ENCODE measurements around the gene SGSM2. TPM values are rescaled to one million over a fixed set of nuclear protein-coding genes. Genes with fewer than 3 reads are reported as not detected.

The SGSM2 gene, protein sequence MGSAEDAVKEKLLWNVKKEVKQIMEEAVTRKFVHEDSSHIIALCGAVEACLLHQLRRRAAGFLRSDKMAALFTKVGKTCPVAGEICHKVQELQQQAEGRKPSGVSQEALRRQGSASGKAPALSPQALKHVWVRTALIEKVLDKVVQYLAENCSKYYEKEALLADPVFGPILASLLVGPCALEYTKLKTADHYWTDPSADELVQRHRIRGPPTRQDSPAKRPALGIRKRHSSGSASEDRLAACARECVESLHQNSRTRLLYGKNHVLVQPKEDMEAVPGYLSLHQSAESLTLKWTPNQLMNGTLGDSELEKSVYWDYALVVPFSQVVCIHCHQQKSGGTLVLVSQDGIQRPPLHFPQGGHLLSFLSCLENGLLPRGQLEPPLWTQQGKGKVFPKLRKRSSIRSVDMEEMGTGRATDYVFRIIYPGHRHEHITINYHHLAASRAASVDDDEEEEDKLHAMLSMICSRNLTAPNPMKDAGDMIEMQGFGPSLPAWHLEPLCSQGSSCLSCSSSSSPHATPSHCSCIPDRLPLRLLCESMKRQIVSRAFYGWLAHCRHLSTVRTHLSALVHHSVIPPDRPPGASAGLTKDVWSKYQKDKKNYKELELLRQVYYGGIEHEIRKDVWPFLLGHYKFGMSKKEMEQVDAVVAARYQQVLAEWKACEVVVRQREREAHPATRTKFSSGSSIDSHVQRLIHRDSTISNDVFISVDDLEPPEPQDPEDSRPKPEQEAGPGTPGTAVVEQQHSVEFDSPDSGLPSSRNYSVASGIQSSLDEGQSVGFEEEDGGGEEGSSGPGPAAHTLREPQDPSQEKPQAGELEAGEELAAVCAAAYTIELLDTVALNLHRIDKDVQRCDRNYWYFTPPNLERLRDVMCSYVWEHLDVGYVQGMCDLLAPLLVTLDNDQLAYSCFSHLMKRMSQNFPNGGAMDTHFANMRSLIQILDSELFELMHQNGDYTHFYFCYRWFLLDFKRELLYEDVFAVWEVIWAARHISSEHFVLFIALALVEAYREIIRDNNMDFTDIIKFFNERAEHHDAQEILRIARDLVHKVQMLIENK
- total RNA-seq (2014; rRNA removed; shearing (Covaris generic)): 31.4 and 35.8 TPM in 2 replicates

DNA sequence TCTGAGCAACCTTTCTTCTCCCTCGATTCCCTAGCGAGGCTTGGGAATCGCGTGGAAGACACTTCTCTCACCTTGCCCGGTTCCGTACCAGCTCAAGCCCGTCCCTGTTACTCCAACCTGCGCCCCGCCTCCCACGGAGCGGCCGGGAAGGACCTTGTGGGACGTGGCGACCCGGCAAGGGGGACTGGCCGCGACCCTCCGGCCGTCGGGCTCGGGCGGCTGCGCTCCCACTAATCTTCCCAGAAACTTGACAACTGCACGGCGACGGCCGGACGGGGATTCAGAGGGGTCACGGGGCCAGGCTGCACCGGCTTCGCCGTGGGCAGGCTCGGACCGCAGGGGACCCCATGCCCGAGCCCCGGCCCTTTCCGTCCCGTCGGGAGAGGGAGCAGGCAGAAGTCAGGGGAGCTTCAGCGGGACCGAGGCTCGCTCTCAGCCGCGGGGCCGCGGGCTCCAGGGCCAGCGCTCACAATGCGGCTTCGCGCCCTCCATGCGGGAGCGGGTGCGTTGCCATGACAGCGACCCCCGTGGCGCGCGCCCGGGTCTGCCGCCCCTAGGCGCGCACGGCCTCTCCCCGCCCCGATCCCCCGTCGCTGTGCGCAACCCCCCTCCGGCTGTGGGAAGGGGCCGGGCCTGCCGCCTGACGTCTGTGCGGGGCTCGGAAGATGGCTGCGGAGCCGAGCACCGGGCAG is at the start of gene SGSM2:
Gene SGSM2, plus strand, starts transcription at position 650 of the 692 bp plus-strand sequence. CDS start 188 bp downstream, outside the sequence.
- DNase-seq: peak; percentile 90
- Histone ChIP-seq H3K36me3 (replicated peaks; ENCODE audit: control insufficient read depth, insufficient read depth, low read length) (peaks cover 26% of the 10 kb centered on the region), H3K4me3 (ENCODE audit: insufficient read depth, low read depth, low read length) (peak within 1 kb of the TSS; percentile 92), H3K27me3 (ENCODE audit: control insufficient read depth, insufficient read depth, low read length) (no peaks in the 10 kb centered on the region)

DNA sequence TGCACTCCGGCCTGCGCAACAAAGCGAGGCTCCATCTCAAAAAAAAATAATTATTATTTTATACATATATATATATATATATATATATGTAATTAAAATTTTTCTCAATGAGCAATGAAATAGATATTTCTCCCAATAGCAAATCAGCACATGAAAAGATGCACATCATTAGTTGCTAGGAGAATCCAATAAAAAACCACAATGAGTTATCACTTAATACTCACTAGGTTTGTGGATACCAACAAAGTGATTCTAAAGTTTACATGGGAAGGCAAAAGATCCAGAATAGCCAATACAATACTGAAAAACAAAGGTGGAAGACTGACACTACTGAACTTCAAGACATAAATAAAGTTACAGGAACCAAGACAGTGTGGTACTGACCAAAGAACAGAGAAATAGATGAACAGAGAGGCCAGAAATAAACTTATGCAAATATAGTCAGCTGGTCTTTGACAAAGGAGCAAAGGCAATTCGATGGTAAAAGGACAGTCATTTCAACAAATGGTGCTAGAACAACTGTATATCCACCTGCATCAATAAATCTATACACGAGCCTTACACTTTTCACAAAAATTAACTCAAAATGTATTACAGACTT is 47.3 kb upstream of the SGSM2 start:
- no peak for DNase-seq

GRCh38 chr17:2292100-2292499 is 45.2 kb upstream of the SGSM2 start:
- Histone ChIP-seq H3K36me3 (replicated peaks; ENCODE audit: control insufficient read depth, insufficient read depth, low read length) (peaks cover 13% of the 10 kb centered on the region), H3K27me3 (ENCODE audit: control insufficient read depth, insufficient read depth, low read length) (no peaks in the 10 kb centered on the region), H3K4me3 (ENCODE audit: insufficient read depth, low read depth, low read length) (no peak overlapping the region)
- no peak for DNase-seq

More for the DNA sequence above, 47.3 kb upstream of the SGSM2 start:
- H3K36me3 ChIP-seq (replicated peaks; ENCODE audit: control insufficient read depth, insufficient read depth, low read length): peaks cover 7% of the 10 kb centered on the region
- H3K4me3 ChIP-seq (ENCODE audit: insufficient read depth, low read depth, low read length): no peak overlapping the region
- no peaks in the 10 kb centered on the region for H3K27me3 ChIP-seq (ENCODE audit: control insufficient read depth, insufficient read depth, low read length)

DNA sequence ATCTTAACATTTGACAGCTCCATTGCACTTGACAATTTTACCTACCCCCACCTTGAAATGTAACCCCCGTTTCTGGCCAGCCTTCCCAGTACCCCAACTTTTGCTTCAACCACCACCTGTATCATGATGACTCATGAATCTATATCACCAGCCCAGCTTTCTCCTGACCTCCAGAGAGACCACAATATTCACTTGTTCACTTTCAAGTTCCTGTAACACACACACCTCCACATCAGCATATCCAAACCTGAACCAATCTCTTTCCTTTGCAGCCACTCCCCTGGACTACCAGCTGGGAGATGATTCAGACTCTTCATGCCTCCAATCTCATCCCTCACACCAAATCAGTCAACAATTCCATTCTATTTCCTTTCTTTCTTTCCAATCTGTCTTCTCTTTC is 41.7 kb upstream of the SGSM2 start:
- Histone ChIP-seq H3K36me3 (replicated peaks; ENCODE audit: control insufficient read depth, insufficient read depth, low read length) (peaks cover 17% of the 10 kb centered on the region), H3K4me3 (ENCODE audit: insufficient read depth, low read depth, low read length) (no peak overlapping the region), H3K27me3 (ENCODE audit: control insufficient read depth, insufficient read depth, low read length) (no peaks in the 10 kb centered on the region)
- no peak for DNase-seq

DNA sequence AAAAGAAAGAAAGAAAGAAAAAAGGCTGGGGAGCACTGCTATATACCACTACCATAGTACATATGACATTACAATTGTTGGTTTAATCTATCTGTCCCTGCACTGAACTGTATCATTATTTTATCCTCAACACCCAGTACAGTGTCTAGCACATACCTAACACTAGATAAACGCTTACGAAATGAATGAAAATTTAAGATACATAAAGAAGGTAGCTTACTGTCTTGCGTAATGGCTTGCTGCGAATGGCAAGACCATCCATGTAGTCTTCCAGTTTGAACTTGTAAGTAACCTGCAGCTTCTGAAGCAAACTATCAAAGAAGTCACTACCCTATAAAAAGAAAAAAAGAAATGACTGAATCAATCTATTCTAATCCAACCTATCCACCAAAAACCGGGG is 40.3 kb upstream of the SGSM2 start:
- Histone ChIP-seq H3K27me3 (ENCODE audit: control insufficient read depth, insufficient read depth, low read length) (no peaks in the 10 kb centered on the region), H3K36me3 (replicated peaks; ENCODE audit: control insufficient read depth, insufficient read depth, low read length) (peaks cover 16% of the 10 kb centered on the region), H3K4me3 (ENCODE audit: insufficient read depth, low read depth, low read length) (no peak overlapping the region)
- no peak for DNase-seq

GRCh38 chr17:2299136-2299535 is 38.2 kb upstream of the SGSM2 start:
- Histone ChIP-seq H3K36me3 (replicated peaks; ENCODE audit: control insufficient read depth, insufficient read depth, low read length) (peaks cover 10% of the 10 kb centered on the region), H3K4me3 (ENCODE audit: insufficient read depth, low read depth, low read length) (no peak overlapping the region), H3K27me3 (ENCODE audit: control insufficient read depth, insufficient read depth, low read length) (no peaks in the 10 kb centered on the region)
- no peak for DNase-seq

GRCh38 chr17:2299756-2300155 is 37.5 kb upstream of the SGSM2 start:
- H3K4me3 ChIP-seq (ENCODE audit: insufficient read depth, low read depth, low read length): no peak overlapping the region
- peaks cover 10% of the 10 kb centered on the region for H3K36me3 ChIP-seq (replicated peaks; ENCODE audit: control insufficient read depth, insufficient read depth, low read length)
- no peak for DNase-seq
- no peaks in the 10 kb centered on the region for H3K27me3 ChIP-seq (ENCODE audit: control insufficient read depth, insufficient read depth, low read length)

DNA sequence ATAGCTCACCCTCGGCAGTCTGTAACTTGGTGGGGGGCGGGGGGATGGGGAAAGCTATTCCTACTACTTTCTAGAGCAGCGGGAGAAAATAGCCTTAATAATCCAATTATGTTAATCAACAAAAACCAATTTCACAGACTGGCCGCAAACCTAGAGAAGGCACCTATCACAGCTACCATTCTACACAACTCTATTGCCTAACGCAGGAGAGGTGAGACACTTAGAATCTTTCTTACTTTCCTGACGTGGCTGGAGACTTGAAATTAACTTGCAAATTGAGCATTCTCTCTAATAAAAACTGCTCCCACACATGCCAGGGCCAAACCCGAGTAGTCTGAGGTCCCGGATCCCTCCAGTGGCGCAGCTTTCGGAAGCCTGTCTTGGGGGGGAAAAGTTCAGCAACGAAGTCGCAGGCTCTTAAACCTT is 34.5 kb upstream of the SGSM2 start:
- H3K36me3 ChIP-seq (replicated peaks; ENCODE audit: control insufficient read depth, insufficient read depth, low read length): peaks cover 3% of the 10 kb centered on the region
- no peaks in the 10 kb centered on the region for H3K27me3 ChIP-seq (ENCODE audit: control insufficient read depth, insufficient read depth, low read length)
- H3K4me3 ChIP-seq (ENCODE audit: insufficient read depth, low read depth, low read length): peak overlapping the region; percentile 90
- DNase-seq: peak; percentile 55

DNA sequence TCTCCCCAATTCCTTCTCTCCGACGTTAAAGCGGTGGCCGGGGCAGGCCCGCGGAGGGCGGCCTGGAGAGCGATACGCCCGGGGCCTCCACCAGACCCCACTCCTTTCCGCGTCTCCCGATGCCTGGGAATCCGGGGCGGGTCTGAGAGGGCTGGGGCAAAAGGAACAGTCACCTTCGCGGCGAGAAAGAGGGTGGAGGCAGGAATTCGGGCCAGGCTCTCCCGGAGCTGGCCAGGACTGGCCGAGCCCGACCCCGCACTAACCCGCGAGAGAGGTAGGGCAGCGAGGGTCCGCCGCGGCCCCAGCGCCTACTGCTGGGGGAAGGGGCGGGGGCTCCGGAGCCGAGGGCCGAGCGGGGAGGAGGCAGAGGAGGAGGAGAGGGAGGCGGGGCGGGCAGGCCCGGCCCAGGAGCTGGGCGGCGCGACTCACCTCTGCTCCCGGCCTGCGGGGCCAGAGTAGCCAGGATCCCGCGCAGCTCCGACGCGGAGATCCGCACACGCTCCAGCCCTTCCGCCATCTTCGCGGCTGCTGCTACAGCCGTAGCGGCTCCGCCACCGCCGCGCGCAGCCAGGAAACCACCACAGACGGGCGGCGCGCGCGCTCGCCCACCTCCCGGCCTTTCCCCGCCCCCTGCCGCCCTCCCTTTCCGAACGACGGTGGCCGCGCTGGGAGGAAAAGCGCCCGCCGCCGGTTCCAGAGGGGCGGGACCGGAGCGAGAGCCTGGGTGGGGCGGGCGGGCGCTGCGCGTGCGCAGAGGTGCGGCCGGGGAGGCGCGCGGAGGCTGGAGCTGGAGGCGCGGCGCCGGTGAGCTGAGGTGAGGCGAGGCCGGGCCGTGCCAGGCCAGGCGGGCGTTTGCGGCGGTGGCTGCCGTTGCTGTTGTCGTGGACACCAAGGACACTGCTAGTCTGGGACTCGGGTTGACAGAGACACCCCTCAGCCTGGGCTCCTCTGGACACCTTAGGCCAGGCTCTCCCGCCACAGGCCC is 33.8 kb upstream of the SGSM2 start, which contains the start of the genes SMG6 and SRR:
Gene SMG6, minus strand, starts transcription at position 582 of the 985 bp plus-strand sequence. Its CDS starts 65 bp downstream, at position 517.
Gene SRR, plus strand, starts transcription at position 747 of the 985 bp plus-strand sequence. CDS start 11,611 bp downstream, outside the sequence.
- H3K27me3 ChIP-seq (ENCODE audit: control insufficient read depth, insufficient read depth, low read length): no peaks in the 10 kb centered on the region

DNA sequence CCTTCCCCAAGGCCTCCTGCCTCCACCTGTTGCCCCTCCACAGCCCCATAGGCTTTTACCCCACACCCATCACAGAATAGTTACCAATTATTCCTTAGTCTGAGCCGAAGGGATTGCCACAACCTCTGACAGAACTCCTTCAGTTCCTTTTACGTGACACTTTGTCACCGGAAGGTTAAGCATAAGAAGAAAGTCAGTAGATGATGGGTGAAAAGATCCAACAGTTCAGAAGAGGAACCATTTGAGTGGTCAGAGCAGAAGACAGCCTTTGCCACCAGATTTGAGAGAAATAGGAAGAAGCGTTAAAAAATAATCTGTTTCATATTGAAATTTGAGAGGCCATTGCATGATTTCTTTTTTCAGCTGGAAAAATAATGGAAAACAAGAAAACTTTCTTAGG is 32.4 kb upstream of the SGSM2 start:
- no peak for DNase-seq

More for the DNA sequence above, 33.8 kb upstream of the SGSM2 start, which contains the start of the genes SMG6 and SRR:
- Histone ChIP-seq H3K4me3 (ENCODE audit: insufficient read depth, low read depth, low read length) (peak within 1 kb of the TSS; percentile 90), H3K36me3 (replicated peaks; ENCODE audit: control insufficient read depth, insufficient read depth, low read length) (peaks cover 3% of the 10 kb centered on the region)
- peak; percentile 100 for DNase-seq

GRCh38 chr17:2309338-2310154 is 27.8 kb upstream of the SGSM2 start:
- DNase-seq: no peak
- Histone ChIP-seq H3K27me3 (ENCODE audit: control insufficient read depth, insufficient read depth, low read length) (no peaks in the 10 kb centered on the region), H3K36me3 (replicated peaks; ENCODE audit: control insufficient read depth, insufficient read depth, low read length) (no peaks in the 10 kb centered on the region), H3K4me3 (ENCODE audit: insufficient read depth, low read depth, low read length) (no peak overlapping the region)

More for the DNA sequence above, 32.4 kb upstream of the SGSM2 start:
- no peaks in the 10 kb centered on the region for H3K27me3 ChIP-seq (ENCODE audit: control insufficient read depth, insufficient read depth, low read length)
- H3K4me3 ChIP-seq (ENCODE audit: insufficient read depth, low read depth, low read length): no peak overlapping the region
- 0 out of 2 replicates have a peak, but pooled peaks cover 1% of the 10 kb centered on the region for H3K36me3 ChIP-seq (replicated peaks; ENCODE audit: control insufficient read depth, insufficient read depth, low read length)

DNA sequence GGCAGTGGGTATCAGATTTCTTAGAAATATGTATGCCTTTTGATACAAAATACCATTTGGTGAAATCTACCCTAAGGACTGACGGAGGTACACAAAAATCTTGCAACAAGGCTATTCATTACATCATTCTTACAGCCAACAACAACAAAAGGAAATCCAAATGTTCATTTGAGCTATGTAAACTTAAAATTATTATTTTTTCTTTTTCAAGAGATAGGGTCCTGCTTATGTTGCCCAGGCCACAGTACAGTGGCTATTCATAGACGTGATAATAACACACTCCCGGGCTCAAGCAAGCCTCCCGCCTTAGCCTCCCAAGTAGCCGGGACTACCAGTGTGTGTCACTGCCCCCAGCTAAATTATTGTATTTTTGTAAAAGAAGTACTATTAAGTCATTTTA is 24.6 kb upstream of the SGSM2 start:
- H3K27me3 ChIP-seq (ENCODE audit: control insufficient read depth, insufficient read depth, low read length): no peaks in the 10 kb centered on the region
- DNase-seq: no peak
- H3K4me3 ChIP-seq (ENCODE audit: insufficient read depth, low read depth, low read length): no peak overlapping the region
- no peaks in the 10 kb centered on the region for H3K36me3 ChIP-seq (replicated peaks; ENCODE audit: control insufficient read depth, insufficient read depth, low read length)

Data from H7 (cell line).